Measurements from ENCODE around the gene C1orf94.
"Not testable (repeated sequence)": the region's sequence is repeated elsewhere in the genome, so short reads cannot be mapped to it uniquely, and the experiment has no call there.

The C1orf94 gene

GRCh38 chr1:34165422-34165921 lies 11.2 kb upstream of the C1orf94 start:
- no peak for DNase-seq

DNA sequence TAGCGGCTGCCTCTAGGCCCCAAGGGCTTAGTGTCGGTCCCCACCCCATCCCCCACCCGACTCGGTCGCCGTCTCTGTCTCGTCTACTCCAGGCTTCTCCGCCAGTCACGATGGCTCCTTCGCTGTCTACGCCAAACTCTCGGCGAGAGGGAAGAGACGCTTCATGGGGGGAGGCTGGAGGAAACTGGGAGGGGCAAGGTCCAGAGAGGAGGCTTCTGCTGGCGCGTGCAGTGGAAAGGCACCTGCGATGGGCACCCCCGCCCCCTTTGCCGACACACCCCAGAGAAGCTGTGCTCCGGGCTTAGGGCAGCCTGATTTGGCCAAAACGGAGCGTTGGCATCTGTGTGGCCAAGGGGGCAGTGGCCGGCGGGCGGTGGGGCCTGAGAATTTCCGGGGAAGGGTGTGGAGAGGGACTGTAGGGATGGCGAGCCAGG lies 10.5 kb upstream of the C1orf94 start:
- no peak for DNase-seq

DNA sequence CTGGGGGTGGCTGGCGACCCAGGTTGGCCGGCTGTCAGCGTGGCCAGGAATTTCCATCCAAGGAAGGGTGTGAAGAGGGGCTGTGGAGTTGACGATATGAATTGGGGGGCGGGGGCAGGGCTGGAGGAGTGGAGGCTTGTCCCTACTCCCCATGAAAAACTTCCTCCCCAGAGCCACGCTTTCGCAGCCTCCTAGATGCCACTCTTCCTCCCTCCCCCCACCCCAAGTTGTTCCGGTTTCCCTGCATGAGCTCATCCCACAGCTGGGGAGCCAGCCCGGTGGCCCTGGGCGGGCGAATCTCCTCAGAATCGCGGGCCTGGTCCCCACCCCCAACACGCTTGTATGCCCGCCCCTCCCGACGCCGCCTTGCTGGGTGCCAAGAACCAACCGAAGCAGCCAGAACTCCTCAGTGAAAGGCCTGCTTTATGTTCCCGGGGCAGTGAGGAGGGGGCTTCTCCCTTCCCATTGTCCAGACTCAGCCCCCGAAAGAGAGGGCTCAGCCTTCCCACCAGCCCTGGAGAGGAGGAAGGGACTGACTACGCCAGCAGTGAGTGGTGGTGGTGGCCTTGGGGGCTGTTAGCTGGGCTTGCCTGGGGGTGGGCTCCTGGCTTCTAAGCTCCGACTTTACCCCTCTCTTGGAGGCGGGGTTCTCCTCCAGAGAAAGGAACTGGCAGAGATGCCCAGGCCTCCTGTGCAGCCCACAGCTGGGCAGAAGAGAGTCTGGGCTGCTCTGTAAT lies 9.9 kb upstream of the C1orf94 start:
- no peak for DNase-seq

- DNase-seq = no peak
These were observed 9.3 kb upstream of the C1orf94 start for GRCh38 chr1:34167389-34167788.

DNA sequence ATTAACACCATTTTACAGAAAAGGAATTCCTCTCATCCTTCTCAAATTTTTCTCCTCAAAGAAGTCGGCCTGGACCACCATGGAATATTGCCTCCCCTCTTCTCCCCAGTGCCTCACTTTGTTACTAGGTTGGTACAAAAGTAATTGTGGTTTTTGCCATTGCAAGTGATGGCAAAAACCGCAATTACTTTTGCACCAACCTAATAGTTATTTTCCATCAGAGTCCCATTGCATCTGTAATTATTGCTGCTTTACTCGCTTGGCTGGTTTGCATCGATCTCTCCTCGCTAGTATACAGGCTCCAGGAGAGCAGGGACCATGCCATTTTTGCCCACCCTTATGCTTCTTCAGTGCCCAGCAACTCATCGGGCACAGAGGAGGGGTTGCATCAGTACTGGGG lies 963 bp upstream of the C1orf94 start:
- DNase-seq = no peak

- no peak for DNase-seq
These were observed 1.4 kb downstream of the C1orf94 start for GRCh38 chr1:34178072-34178471.

- not testable (repeated sequence) for DNase-seq
These were observed 6.7 kb downstream of the C1orf94 start for GRCh38 chr1:34183381-34183780.

- no peak for DNase-seq
These were observed 10.2 kb downstream of the C1orf94 start for GRCh38 chr1:34186741-34187494.

DNA sequence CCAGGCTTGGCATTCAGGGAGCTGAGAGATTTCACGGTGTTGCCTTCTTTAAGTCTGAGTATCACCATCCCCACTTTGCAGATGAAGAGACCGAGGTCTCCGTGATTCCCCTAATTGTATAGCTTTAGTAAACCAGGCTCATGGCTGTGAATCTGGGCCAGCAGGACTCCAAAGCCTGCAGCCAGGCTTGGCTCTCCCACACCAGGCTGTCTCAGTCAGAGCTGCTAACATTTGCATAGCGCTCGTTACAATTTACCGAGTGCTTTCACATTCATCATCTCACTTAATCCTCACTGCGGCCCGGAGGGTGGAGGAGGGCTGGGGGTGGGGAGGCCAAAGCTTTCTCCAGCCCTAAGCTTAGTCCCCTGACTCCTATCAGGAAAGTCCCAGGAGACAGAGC lies 11.7 kb downstream of the C1orf94 start:
- no peak for DNase-seq

GRCh38 chr1:34188985-34189384 lies 12.3 kb downstream of the C1orf94 start:
- DNase-seq = no peak

DNA sequence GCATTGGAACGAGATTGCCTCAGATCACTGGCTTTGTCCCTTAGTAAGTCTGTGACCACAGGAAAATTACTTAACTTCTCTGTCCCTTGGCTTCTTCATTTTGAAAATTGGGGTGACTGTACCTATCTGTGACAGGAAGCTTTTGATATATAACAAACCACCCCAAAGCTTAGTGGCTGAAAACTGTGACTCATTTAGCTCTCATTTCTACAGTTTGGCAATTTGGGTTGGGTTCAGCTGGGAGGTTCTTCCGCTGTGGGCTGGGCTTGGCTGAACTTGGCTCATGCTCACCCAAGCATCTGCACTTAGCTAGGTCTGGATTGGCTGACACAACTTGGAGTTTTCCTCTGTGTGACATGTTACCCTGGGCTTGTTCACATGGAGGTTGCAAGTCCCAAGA lies 14.0 kb downstream of the C1orf94 start:
- DNase-seq = no peak

DNA sequence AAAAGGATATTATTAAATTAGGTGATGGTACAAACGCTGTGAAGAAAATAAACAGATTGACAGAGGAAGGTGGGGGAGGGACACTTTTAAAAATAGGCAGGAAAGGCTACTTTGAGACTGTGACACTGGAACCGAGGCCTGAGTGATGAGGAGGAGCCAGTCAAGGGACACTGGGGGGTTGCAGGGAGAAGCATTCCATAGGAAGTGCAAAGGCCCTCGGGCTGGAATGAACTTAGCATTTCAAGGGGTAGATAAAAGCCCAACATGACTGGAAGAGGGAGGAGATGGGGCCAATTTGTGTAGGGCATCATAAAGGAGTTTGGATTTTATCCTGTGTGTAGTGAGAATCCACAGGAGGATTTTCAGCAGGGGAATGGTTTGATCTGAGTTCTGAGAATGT lies 15.9 kb downstream of the C1orf94 start:
- DNase-seq = no peak

- DNase-seq = no peak
These were observed 23.2 kb downstream of the C1orf94 start for GRCh38 chr1:34199927-34200326.

DNA sequence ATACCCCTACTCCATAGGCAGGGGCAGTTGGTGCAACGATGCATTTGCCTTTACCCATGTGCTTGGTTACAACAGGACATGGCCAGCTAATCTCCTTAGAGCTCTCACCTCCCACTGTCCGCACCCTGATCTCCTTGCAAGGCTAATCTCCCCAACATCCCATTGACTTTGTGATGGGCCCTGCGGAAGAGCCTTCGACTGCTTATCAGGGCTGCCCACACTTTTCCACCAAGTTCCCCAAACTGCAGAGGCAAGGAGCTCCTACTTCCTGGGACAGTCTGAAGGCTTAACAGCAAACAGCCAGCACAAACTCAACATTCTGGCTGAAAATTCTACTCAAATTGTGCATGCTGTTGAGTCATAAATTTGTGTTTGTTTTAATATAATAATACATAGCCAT lies 36.0 kb downstream of the C1orf94 start:
- no peak for DNase-seq

DNA sequence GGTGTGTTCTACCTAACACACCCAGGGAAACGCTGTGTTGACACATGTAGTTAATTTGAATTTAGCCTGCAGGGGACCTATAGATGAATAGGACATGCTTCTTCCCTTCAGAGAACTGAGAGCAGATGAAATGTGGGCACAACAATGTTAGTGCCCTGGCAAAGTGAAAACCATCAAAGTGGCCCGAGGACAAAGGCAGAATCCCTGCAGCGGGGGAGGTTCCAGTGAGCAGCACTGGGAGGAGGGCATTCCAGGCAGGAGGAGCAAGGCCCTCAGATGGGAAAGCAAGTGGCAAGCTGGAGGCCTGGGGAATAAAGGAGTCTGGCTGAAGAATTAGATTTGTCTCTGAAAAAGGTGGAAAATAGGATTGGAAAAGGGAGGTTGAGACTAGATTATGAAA lies 37.2 kb downstream of the C1orf94 start:
- DNase-seq = peak; percentile 3

DNA sequence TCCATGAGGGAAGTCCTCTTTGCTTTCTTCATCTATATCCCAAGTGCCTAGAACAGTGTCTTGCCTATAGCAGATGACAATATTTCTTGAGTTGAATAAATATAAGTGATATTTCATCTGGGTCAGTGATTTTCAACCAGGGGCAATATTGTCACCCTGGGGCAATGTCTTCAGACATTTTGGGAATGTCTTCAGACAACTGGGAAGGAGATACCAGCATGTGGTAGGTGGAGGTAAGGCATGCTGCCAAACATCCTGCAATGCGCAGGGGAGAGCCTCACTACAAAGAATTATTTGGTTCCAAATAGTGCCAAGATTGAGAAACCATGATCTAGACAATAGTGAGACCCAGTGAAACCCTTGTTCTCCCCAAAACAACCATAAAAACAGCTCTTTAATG lies 54.7 kb downstream of the C1orf94 start:
- DNase-seq = no peak

- DNase-seq = no peak
These were observed 58.9 kb downstream of the C1orf94 start for GRCh38 chr1:34235594-34235993.

- DNase-seq = no peak
These were observed 59.4 kb downstream of the C1orf94 start for GRCh38 chr1:34236089-34236488.

- DNase-seq = no peak
These were observed 60.6 kb downstream of the C1orf94 start for GRCh38 chr1:34237151-34237815.

GRCh38 chr1:34245967-34246366 lies 69.3 kb downstream of the C1orf94 start:
- DNase-seq = no peak

DNA sequence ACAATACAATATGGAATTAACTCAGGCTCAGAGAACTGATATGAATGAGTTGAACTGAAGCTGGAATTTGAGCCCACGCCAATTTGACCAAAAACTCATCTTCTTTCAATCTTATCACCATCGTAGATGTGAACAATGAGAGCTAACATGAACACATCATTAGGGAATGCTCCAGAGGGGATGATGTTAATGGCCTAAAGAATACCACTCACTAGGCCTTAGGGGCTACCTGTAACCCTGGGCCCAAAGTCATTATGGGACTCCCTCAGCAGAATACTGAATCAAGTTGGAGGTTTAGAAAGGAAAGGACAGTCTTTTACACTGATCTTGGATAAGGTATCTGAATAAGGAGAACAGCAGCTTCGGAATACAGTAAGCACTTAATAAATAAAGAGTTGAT lies 73.6 kb downstream of the C1orf94 start:
- no peak for DNase-seq

- DNase-seq = no peak
These were observed 85.5 kb downstream of the C1orf94 start for GRCh38 chr1:34262023-34262853.

DNA sequence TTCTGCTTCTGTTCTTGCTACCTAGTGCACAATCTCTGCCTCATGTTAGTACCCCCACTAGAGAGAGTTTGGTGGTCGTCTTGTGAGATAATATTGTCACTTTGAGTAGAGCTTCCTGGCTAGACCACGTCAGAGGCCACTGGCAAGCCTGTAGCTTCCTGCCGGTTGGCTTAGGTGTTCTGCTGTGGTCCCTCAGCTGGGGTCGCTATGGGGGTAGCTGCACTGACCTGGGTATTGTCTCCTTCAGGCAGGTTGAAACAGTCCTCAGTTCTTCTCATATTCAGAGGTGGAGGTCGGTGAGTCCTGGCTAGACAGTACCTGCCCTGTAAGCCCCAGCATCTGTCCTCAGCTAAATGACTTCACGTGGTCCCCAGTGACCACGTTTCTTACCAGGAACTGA lies 86.2 kb downstream of the C1orf94 start:
- no peak for DNase-seq

All from COR-L47 (cell line).